RWPE2 (cell line): Measurements from ENCODE around the gene CYSTM1.

Source experiments
- ATAC-seq: fragments of 200-7000 bp; cut with Tn5 transposase; 3 replicates; pipeline ENCODE4 v1.9.1; 2021; ENCODE audit warnings: low read depth
- DNase-seq: peaks from one replicate; pipeline ENCODE4 v3.0.0-alpha.2; 2020; ENCODE audit warnings: low spot score
- H3K27ac ChIP-seq: fragments of 450-650 bp; 2 replicates; pipeline ENCODE4 v1.5.1; 2017; ENCODE audit warnings: mild to moderate bottlenecking; ENCODE audit not compliant: poor library complexity, severe bottlenecking
- H3K27me3 ChIP-seq: fragments of 250-450 bp; sonication (Bioruptor Pico); 2 replicates; pipeline ENCODE4 v1.5.1; 2021; ENCODE audit warnings: mild to moderate bottlenecking, moderate library complexity; ENCODE audit not compliant: insufficient read depth, poor library complexity, severe bottlenecking
- H3K36me3 ChIP-seq: fragments of 250-450 bp; sonication (Bioruptor Pico); 2 replicates; pipeline ENCODE4 v1.5.1; 2020; ENCODE audit warnings: low read depth, mild to moderate bottlenecking, moderate library complexity
- H3K4me1 ChIP-seq: fragments of 250-450 bp; sonication (Bioruptor Pico); 2 replicates; pipeline ENCODE4 v1.5.1; 2021; ENCODE audit warnings: mild to moderate bottlenecking, moderate library complexity; ENCODE audit not compliant: insufficient read depth, poor library complexity, severe bottlenecking
- H3K4me3 ChIP-seq: fragments of 250-450 bp; sonication (Bioruptor Pico); 2 replicates; pipeline ENCODE4 v1.5.1; 2021; ENCODE audit warnings: mild to moderate bottlenecking, moderate library complexity; ENCODE audit not compliant: severe bottlenecking
- H3K9me3 ChIP-seq: fragments of 250-450 bp; sonication (Bioruptor Pico); 2 replicates; pipeline ENCODE4 v1.5.1; 2021; ENCODE audit warnings: mild to moderate bottlenecking, moderate library complexity; ENCODE audit not compliant: severe bottlenecking
- CTCF ChIP-seq: fragments of 450-650 bp; IDR thresholded peaks from one replicate; pipeline ENCODE4 v1.5.1; 2017; ENCODE audit warnings: mild to moderate bottlenecking, moderate library complexity; ENCODE audit not compliant: poor library complexity, severe bottlenecking

CYSTM1 gene

DNA sequence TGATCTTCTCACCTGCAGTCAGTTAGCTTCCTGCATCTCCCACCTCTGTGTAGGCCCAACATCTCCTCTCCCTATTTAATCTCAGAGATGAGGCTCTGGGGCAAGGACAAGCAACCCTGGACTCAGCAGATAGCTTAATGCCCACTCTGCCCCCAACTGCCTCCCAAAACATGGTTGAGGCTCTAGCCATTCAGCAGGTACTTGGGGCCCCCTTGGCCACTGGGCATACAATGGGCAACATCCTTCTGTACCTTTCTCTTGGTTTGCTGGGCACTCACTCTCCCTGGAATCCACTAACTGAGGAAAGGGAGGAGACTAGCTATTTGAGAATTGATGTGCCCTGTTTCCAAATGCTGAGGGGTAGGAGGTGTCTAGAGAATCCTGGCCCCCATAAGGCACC, 39.9 kb upstream of the CYSTM1 start:
- Histone ChIP-seq H3K4me1 (peaks cover 20% of the 10 kb centered on the region), H3K9me3 (no peaks in the 10 kb centered on the region), H3K27me3 (no peaks in the 10 kb centered on the region), H3K27ac (no peak overlapping the region), H3K36me3 (no peaks in the 10 kb centered on the region), H3K4me3 (no peak overlapping the region)
- ATAC-seq (no peak), DNase-seq (no peak)
- no peak for TF ChIP-seq CTCF

DNA sequence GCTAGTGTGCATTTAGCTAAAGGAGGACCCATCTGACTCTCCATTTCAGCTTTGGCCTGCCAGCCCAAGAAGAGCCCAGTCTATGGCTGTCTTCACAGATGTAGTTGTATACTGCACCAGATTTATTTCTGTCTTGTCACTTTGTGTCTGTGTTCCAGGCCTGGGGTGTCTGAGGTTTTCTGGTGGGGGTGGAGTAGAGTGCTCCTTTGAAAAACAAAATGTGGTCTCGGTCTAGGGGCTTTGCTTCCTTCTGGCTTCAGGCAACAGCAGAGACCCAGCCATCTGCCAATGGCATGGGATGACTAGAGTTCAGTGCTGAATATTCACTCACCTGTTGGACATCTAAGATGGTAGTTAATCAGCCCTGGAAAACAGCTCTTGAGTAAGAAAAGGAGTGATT, 38.4 kb upstream of the CYSTM1 start:
- no peak for TF ChIP-seq CTCF
- Histone ChIP-seq H3K4me3 (no peak overlapping the region), H3K4me1 (peaks cover 10% of the 10 kb centered on the region), H3K27ac (no peak overlapping the region), H3K27me3 (no peaks in the 10 kb centered on the region), H3K36me3 (no peaks in the 10 kb centered on the region), H3K9me3 (no peaks in the 10 kb centered on the region)
- ATAC-seq (no peak), DNase-seq (no peak)

DNA sequence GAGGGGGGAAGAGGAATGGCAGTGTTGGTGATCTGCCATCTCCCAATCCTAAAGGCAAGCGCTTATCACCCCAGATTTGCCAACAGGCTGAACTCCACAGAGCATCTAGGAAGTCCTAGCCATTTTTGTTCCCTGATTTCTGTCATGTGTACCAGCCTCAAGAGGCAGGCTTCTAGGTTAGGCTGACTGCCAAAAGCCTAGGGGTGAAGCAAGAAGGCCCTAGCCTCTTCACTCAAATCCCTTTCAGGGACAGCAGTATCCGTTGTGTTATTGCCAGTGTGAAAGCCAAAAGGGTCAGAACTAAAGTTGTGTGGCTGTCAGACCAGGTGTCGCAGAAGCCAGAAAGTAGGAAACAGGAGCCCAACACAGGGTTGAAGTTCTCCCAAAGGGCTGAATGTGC, 34.6 kb upstream of the CYSTM1 start:
- H3K9me3 ChIP-seq, result no peaks in the 10 kb centered on the region
- H3K4me1 ChIP-seq, result no peaks in the 10 kb centered on the region
- H3K36me3 ChIP-seq, result no peaks in the 10 kb centered on the region
- ATAC-seq, result no peak
- no peak for TF ChIP-seq CTCF
- no peaks in the 10 kb centered on the region for H3K27me3 ChIP-seq
- no peak overlapping the region for H3K4me3 ChIP-seq
- no peak for DNase-seq
- no peak overlapping the region for H3K27ac ChIP-seq

DNA sequence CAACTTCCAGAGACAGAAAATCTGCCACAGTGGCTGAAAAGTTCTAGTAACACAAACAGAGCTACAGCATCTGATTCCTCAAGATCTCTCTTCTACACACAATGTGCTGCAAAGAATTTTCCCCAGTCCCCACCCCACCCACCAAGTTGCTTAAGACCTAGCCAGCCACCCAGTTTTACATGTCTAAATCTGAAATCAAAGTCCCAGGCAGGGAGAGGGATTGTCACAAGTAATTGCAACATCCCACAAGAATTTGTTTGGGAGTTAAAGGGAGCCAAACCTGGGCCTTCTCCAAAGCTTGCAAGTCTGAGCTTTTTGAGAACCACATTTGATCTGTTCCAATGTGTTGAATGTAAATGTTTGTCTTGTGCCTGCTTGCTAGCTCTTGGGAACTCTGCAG, 33.7 kb upstream of the CYSTM1 start:
- no peak for TF ChIP-seq CTCF
- Histone ChIP-seq H3K27me3 (no peaks in the 10 kb centered on the region), H3K4me3 (no peak overlapping the region), H3K36me3 (no peaks in the 10 kb centered on the region), H3K9me3 (no peaks in the 10 kb centered on the region), H3K27ac (no peak overlapping the region), H3K4me1 (no peaks in the 10 kb centered on the region)
- no peak for DNase-seq
- no peak for ATAC-seq

DNA sequence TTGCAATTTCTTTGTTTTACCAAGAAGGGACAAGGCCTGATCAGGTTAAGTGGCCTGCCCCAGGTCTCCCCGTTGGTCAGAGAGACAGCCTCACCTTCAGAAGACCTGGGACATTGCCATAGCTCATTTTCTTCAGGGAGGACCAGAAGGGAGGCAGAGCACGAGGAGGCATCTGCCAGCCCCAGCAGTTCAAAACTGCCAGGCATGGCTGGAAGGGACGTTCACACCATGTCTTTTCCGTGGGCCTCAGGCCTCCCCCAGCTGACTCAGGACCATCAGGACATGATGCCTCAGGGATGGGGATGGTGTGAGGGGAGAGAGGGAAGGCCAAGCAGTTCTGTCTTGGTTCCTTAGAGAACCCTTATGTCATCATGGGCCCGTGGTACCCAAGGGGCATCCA, 32.7 kb upstream of the CYSTM1 start:
- no peak for ATAC-seq
- Histone ChIP-seq H3K27ac (no peak overlapping the region), H3K4me1 (no peaks in the 10 kb centered on the region), H3K9me3 (no peaks in the 10 kb centered on the region), H3K36me3 (no peaks in the 10 kb centered on the region), H3K27me3 (no peaks in the 10 kb centered on the region), H3K4me3 (no peak overlapping the region)
- no peak for DNase-seq
- no peak for TF ChIP-seq CTCF
